GM18951 (cell line): ENCODE data around the gene SINHCAF.

Experiments used
- POLR2A ChIP-seq: IDR thresholded peaks from 4 replicates; pipeline ENCODE4 v1.6.1; 2011; ENCODE audit warnings: mild to moderate bottlenecking; ENCODE audit not compliant: insufficient read length, insufficient read depth; ENCODE audit errors: extremely low read depth
- in situ Hi-C: fragments of 300-500 bp; cut with MboI; formaldehyde crosslinking; loops from one replicate; pipeline ENCODE4 v1.12.0; 2022; ENCODE audit warnings: low sequenced_read_pairs, mixed read lengths, inconsistent platforms; ENCODE audit not compliant: unreplicated experiment

The SINHCAF gene

DNA sequence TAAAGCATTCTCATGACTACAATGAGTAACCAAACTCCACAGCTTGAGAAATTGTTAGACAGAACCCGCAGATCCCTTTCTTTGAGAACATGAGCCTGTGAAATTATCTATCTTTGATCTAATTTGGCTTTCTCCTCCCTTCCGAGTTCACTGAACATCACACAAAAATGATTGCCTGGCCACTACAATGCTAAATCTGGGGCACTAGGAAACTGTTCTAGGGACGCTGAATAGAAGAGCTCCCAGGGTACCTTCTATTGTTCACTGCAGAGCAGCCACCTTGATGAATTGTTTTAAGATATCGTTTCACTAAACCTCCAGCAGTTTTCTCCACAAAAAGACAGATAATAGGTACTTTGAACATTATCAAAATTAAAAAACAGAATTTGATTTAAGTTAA lies 47.5 kb downstream of the SINHCAF start:
- TF ChIP-seq POLR2A: no peak
- in situ Hi-C loops: no loop called here

DNA sequence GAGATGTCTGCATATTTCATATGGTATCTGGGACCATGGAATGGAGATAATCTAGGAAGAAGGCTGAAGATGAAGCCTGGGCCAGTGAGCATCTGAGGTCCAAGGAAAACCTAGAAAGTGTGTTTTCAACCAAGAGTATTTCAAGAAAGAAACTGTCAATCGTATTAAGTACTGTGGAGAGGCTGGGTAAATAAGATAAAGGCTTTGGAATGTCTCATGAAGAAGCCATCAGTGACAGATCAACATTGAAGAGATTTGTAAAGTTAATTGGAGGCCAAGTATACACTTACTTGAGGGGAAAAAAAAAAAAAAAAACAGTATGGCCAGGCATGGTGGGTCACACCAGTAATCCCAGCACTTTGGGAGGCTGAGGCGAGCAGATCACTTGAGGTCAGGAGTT lies 48.9 kb downstream of the SINHCAF start:
- in situ Hi-C loops: no loop called here
- no peak for TF ChIP-seq POLR2A

DNA sequence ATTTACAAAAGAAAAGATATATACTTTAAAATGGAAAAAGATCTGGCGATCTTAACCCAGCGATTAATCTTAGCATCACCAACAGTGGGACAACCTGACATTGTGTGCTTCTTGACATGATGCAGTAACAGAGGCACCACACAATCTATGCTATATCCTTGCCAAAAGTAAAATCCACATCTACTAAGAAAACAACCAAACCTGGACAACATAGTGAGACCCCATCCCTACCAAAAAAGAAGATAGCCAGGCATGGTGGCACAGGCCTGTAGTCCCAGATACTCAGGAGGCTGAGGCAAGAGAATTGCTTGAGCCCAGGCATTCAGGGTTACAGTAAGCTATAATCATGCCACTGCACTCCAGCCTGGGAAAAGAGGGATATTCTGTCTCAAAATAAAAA lies 50.5 kb downstream of the SINHCAF start:
- in situ Hi-C loops: no loop called here
- TF ChIP-seq POLR2A: no peak

DNA sequence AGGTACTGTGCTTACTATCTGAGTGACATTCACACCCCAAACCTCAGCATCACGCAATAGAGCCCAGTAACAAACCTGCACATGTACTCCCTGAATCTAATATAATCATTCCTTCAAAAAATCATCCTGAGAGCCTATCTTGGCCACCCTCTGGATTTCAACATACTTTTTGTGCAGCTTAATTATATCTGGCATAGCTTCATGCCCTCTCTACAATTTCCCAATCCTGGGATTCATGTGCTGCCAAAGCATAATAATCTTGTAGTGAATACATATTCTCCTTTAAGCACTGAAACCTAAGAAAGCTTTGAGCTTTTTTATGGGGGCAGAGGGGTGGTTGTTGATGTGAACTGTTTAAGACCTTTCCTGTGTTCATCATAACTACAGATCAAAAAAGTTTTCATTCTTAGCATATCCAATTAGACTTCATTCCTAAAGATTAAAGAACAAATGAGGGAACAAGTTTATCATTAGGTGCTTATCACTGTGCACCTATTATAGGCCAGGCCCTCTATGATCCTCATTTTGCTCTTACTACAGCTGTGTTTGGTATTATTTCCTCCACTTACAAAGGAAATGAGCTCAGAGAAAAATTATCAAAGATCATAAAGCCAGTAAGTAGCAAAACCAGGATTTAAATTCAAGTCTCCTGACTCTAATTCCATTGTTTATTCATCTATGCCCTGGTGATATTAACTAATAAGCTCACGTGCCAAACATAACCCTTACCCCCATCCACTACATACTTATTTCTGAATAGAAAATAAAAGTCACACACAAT lies 51.2 kb downstream of the SINHCAF start:
- in situ Hi-C loops: loop anchor here (25.0 kb wide), 1 partner anchor 363 kb away; no protein-coding TSS in a partner anchor
- no peak for TF ChIP-seq POLR2A

DNA sequence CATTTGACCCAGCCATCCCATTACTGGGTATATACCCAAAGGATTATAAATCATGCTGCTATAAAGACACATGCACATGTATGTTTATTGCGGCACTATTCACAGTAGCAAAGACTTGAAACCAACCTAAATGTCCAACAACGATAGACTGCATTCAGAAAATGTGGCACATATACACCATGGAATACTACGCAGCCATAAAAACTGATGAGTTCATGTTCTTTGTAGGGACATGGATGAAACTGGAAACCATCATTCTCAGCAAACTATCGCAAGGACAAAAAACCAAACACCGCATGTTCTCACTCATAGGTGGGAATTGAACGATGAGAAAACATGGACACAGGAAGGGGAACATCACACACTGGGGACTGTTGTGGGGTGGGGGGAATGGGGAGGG lies 52.2 kb downstream of the SINHCAF start:
- in situ Hi-C loops: loop anchor here (25.0 kb wide), 1 partner anchor 364 kb away; no protein-coding TSS in a partner anchor

DNA sequence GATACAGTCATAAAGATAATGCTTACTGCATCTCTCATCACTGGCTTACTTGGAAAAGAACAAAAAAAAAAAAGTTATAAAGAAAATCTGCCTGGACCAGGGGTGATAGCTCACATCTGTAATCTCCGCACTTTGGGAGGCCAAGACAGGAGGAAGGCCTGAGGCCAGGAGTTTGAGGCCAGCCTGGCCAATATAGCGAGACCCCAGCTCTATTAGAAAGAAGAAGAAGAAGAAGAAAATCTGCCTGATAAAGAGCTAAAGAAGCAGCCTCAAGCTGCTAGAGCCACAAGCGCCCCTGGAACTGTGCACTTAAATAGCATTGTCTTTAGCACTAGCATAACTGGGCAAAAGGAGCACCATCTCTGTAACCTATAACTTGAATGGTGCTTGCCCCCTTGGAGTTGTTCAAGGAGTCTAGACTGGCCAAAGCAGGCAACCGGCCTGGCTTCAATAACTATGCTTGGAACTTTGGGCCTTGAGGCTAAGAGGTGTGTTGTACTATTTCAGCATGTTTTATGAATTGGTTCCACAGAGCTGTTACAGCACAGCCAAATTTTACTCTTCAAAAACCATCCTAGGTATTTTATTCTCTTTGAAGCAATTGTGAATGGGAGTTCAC lies 53.2 kb downstream of the SINHCAF start:
- in situ Hi-C loops: loop anchor here (25.0 kb wide), 1 partner anchor 365 kb away; no protein-coding TSS in a partner anchor
- no peak for TF ChIP-seq POLR2A

DNA sequence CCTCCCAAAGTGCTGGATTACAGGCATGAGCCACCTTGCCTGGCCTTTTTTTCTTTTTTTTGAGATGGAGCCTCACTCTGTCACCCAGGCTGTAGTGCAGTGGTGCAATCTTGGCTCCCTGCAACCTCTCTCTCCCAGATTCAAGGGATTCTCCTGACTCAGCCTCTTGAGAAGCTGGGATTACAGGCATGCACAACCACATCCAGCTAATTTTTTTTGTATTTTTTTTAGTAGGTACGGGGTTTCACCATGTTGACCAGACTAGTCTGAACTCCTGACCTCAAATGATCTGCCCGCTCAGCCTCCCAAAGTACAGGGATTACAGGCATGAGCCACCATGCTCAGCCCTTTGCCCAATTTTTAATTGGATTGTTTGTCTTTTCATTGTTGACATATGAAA lies 58.0 kb downstream of the SINHCAF start:
- no peak for TF ChIP-seq POLR2A
- in situ Hi-C loops: loop anchor here (25.0 kb wide), 1 partner anchor 369 kb away; no protein-coding TSS in a partner anchor

DNA sequence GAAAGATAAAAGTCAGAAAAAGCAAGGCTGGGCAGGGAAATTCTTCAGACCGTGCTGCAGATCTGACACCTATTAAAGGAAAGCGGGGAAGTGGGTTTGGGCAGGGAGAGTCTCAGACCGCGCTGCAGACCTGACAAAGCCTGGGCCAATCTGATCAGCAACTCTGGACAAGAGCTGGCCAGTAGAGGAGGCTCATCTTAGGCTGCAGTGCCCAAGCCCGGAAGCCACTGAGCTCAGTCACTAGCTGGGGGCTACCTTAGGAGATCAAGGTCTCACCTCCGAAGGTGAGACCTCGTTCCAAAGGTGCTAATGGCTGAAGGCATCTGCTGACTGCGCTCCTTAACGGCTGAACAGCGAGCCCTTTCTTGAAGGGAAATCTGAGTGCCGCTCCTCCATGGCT lies 60.2 kb downstream of the SINHCAF start:
- no peak for TF ChIP-seq POLR2A
- in situ Hi-C loops: loop anchor here (25.0 kb wide), 1 partner anchor 372 kb away; no protein-coding TSS in a partner anchor

DNA sequence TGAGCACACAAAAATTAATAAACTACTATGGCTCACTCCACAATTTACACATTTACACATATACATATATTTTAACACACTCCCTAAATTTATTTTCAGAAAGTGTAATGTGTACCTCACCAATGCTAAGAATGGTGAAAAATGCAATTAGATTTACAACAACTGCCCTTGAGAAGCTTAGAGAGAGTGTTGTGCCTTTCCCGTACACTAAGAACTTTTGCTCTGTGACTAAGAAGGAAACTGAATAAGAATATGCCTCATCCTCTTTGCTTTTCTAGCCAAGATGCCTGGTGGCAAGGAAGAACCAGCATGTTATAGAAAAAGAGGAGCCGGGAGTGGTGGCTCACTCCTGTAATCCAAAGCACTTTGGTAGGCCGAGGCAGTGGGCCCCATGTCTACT lies 62.3 kb downstream of the SINHCAF start:
- in situ Hi-C loops: loop anchor here (25.0 kb wide), 1 partner anchor 374 kb away; no protein-coding TSS in a partner anchor
- no peak for TF ChIP-seq POLR2A

DNA sequence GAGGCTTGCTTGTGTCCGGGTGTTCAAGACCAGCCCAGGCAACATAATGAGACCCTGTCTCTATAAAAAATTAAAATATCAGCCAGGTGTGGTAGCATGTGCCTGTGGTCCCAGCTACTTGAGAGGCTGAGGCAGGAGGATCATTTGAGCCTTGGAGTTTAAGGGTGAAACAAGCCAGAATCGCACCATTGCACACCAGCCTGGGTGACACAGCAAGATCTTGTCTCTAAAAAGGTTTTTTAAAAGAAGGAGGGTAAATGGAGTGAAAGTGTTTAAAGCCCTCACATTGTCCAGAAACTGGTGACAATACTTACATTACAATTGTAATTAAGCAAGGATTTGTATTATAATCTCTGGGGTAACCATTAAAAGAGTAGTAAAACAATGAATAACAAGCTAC lies 64.2 kb downstream of the SINHCAF start:
- in situ Hi-C loops: loop anchor here (25.0 kb wide), 1 partner anchor 376 kb away; no protein-coding TSS in a partner anchor
- TF ChIP-seq POLR2A: no peak

DNA sequence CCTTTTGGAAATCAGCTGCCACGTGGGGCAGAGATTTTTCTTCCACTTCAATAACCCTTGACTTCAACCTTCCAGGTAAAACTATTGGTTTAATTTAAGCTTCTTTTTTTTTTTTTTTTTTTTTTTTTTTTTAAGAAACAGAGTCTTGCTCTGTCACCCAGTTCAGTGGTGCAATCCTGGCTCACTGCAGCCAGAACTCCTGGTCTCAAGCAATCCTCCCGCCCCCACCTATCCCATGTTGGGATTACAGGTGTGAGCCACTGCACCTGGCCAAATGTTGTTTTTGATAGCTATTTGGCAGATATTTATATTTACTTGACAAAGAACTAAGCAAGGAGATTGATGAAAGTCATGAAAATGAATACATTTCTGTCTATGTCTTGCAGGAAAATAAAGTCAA lies 65.1 kb downstream of the SINHCAF start:
- in situ Hi-C loops: loop anchor here (25.0 kb wide), 1 partner anchor 376 kb away; no protein-coding TSS in a partner anchor
- TF ChIP-seq POLR2A: no peak

DNA sequence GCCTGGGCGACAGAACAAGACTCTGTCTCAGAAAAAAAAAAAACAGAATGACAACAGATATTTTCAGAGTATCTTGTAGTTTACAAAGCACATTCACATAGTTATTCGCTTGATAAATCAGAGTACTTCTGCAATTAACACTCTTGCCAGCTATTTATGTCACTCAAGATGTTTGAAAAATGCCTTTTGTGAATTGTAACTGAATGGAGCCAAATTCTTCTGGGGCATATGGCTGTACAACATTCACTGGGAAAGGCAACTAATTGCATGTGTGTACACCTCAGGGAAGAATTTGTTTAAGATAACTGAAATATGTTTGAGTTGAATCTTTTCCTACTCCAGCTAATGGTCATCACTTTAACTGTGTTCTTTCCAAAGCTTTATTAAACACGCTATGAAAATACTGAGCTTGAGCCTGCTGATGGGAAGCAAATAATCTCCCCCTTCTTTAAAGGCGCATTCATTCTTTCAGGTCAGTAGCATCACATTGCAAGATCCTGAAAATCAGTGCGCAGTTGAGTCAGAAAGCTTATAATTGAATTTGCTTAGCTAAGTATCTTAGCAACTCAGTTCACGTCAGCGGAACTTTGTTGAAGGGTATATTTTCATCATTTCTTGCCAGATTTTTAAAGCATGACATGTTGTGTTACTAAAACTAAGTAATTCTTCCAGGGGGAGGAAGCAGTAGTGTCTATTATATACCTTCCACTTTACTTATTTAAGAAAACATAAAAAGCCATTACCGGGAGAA lies 66.6 kb downstream of the SINHCAF start:
- in situ Hi-C loops: loop anchor here (25.0 kb wide), 1 partner anchor 378 kb away; no protein-coding TSS in a partner anchor
- TF ChIP-seq POLR2A: no peak

DNA sequence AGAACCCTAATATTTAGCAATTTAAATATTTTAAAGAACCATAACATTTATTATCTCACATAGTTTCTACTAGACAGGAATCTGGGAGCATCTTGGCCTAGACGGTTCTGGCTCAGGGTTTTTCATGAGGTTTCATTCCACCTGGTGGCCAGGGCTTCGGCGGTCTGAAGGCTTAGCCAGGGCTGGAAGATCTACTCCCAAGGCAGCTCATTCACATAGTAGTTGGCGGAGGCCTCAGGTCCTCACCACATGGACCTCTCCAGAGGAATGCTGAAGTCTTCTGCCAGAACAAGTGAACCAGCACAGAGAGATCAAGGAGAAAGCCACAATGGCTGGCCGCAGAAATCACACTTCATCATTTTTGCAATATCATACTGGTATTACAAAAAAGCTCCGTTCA lies 68.2 kb downstream of the SINHCAF start:
- in situ Hi-C loops: loop anchor here (25.0 kb wide), 1 partner anchor 380 kb away; no protein-coding TSS in a partner anchor

DNA sequence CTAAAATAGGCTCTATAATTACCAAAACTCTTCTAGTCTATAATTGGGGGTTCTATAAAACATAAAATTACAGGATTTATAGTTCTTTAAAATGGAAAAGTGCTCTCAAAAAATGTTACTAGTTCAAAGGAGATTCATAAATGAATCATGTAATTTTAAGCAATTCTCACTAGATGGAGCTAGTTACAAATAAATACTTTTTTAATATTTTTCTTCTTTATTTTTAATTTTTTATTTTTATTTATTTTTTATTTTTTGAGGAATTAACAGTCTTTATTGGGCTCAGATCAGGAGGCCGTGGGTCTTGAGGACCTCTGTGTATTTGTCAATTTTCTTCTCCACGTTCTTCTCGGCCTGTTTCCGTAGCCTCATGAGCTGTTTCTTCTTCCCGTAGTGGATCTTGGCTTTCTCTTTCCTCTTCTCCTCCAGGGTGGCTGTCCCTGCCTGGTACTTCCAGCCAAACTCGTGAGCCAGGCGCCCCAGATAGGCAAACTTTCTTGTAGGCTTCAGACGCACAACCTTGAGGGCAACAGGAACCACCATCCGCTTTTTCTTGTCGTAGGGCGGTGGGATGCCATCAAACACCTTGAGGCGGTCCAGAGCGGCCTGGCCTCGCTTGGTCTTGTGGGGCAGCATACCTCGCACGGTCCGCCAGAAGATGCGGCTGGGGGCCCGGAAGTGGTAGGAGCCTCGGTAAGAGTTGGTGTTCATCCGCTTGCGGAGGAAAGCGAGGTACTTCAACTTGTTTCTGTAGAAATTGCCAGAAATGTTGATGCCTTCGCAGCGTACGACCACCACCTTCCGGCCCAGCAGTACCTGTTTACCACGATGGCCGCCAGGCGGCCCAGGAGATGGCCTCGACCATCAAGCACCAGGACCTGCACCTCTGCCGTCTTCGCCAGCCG lies 74.0 kb downstream of the SINHCAF start:
- in situ Hi-C loops: loop anchor here (25.0 kb wide), 1 partner anchor 385 kb away; no protein-coding TSS in a partner anchor

More for the DNA sequence above, 68.2 kb downstream of the SINHCAF start:
- TF ChIP-seq POLR2A: no peak
